ENCODE measurements around the gene CLEC14A.

- TF ChIP-seq EP300 (IDR thresholded peaks at IDR 0.05; ENCODE audit: low read depth) (no peak), CTCF (IDR thresholded peaks at IDR 0.05) (no peak), POLR2A (IDR thresholded peaks at IDR 0.05) (no peak)
Observed at GRCh38 chr14:38205949-38206665, 49.8 kb downstream of the CLEC14A start.

Measured in transverse colon (tissue), 3 donors.